GM20000 (cell line): ENCODE measurements around the gene NSD1.

Experiments used
- DNase-seq: peaks from one replicate; pipeline ENCODE4 v3.0.0; 2012; ENCODE audit warnings: low spot score
- CTCF ChIP-seq: IDR thresholded peaks from 2 replicates; pipeline ENCODE4 v1.5.1; 2012; ENCODE audit warnings: mild to moderate bottlenecking, control low read depth; ENCODE audit errors: extremely low read depth, missing control alignments

Gene NSD1

GRCh38 chr5:177293819-177294581 is 160.4 kb downstream of the NSD1 start:
- TF ChIP-seq CTCF: no peak
- no peak for DNase-seq

- no peak for TF ChIP-seq CTCF
- no peak for DNase-seq
Observed at GRCh38 chr5:177294632-177295031, 161.1 kb downstream of the NSD1 start.

- no peak for TF ChIP-seq CTCF
- DNase-seq: no peak
Observed at GRCh38 chr5:177295924-177296323, 162.4 kb downstream of the NSD1 start.

GRCh38 chr5:177296581-177296980 is 163.0 kb downstream of the NSD1 start:
- no peak for TF ChIP-seq CTCF
- no peak for DNase-seq

GRCh38 chr5:177297922-177298321 is 164.3 kb downstream of the NSD1 start:
- no peak for DNase-seq
- no peak for TF ChIP-seq CTCF

- TF ChIP-seq CTCF: no peak
- DNase-seq: no peak
Observed at GRCh38 chr5:177299697-177300096, 166.1 kb downstream of the NSD1 start.

- peak; percentile 60 for DNase-seq
- TF ChIP-seq CTCF: no peak
Observed at GRCh38 chr5:177300236-177300880, 166.8 kb downstream of the NSD1 start.
